Keratinocyte (primary cell): ENCODE data around the gene PPIL4.

Source experiments
- EZH2 ChIP-seq: IDR thresholded peaks from one replicate; pipeline ENCODE4 v1.6.1; 2012; ENCODE audit warnings: inconsistent platforms, mild to moderate bottlenecking, low read length, moderate library complexity
- TF ChIP-seq, protein P1 (sequence below), 3 experiments: IDR thresholded peaks in 1 of 3; conservative IDR thresholded peaks in 1 of 3; optimal IDR thresholded peaks in 1 of 3; 2 replicates in 2 of 3; 3 replicates in 1 of 3; pipeline versions ENCODE3 to v1.5.1; 2011; ENCODE audit warnings: low read length in 3 of 3, mild to moderate bottlenecking in 3 of 3, moderate library complexity in 2 of 3, control low read depth in 1 of 3, inconsistent platforms in 1 of 3; ENCODE audit not compliant: insufficient read depth in 2 of 3; ENCODE audit errors: extremely low read depth in 1 of 3

DNA sequence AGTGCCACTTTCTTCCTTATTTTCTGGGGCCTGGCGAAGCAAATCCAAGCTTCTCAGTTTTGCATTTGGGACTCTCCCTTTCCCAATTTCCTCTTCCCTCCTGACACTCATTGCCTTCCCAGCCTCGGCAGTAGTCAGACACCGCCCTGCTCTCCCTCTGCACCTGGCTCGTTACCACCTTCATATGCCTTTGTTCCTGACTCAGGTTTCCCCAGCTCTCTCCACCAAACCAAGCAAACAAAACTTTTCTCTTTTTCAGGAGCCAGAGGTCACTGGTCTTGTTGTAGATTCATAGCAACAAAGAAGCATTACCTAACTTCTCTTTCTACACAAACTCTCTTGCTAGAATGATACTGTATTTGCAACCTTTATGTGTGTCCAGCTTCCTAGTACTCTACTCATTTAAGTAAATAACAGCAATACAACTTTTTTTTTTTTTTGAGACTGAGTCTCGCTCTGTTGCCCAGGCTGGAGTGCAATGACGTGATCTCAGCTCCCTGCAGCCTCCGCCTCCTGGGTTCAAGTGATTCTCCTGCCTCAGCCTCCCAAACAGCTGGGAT is 52.0 kb downstream of the PPIL4 start:
- TF ChIP-seq, protein P1, sequence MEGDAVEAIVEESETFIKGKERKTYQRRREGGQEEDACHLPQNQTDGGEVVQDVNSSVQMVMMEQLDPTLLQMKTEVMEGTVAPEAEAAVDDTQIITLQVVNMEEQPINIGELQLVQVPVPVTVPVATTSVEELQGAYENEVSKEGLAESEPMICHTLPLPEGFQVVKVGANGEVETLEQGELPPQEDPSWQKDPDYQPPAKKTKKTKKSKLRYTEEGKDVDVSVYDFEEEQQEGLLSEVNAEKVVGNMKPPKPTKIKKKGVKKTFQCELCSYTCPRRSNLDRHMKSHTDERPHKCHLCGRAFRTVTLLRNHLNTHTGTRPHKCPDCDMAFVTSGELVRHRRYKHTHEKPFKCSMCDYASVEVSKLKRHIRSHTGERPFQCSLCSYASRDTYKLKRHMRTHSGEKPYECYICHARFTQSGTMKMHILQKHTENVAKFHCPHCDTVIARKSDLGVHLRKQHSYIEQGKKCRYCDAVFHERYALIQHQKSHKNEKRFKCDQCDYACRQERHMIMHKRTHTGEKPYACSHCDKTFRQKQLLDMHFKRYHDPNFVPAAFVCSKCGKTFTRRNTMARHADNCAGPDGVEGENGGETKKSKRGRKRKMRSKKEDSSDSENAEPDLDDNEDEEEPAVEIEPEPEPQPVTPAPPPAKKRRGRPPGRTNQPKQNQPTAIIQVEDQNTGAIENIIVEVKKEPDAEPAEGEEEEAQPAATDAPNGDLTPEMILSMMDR (optimal IDR thresholded peaks at IDR 0.05 in 1 of 3, IDR thresholded peaks at IDR 0.05 in 1 of 3, conservative IDR thresholded peaks at IDR 0.05 in 1 of 3; ENCODE audit: extremely low read depth in 1 of 3, insufficient read depth in 2 of 3, low read length in 3 of 3) = no peak
- TF ChIP-seq EZH2 = no peak
